HG02884 (cell line): ENCODE data around the gene GDF2.

Experiments used
- ATAC-seq: cut with Tn5 transposase; IDR thresholded peaks from one replicate; pipeline ENCODE4 v1.9.1; 2021; ENCODE audit warnings: mild to moderate bottlenecking, moderate library complexity; ENCODE audit not compliant: unreplicated experiment

The GDF2 gene

GRCh38 chr10:47331954-47332353, 9.7 kb downstream of the GDF2 start:
- no peak for ATAC-seq

GRCh38 chr10:47332371-47332770, 10.1 kb downstream of the GDF2 start:
- ATAC-seq = no peak

GRCh38 chr10:47332946-47333345, 10.7 kb downstream of the GDF2 start:
- no peak for ATAC-seq

GRCh38 chr10:47333532-47333931, 11.3 kb downstream of the GDF2 start:
- no peak for ATAC-seq

GRCh38 chr10:47334466-47335295, 12.4 kb downstream of the GDF2 start:
- no peak for ATAC-seq

GRCh38 chr10:47335906-47336305, 13.7 kb downstream of the GDF2 start:
- ATAC-seq = no peak

GRCh38 chr10:47336387-47337134, 14.3 kb downstream of the GDF2 start:
- no peak for ATAC-seq

- no peak for ATAC-seq
Measured at GRCh38 chr10:47337310-47337709, 15.1 kb downstream of the GDF2 start.

- ATAC-seq = no peak
Measured at GRCh38 chr10:47339186-47339735, 17.0 kb downstream of the GDF2 start.

- no peak for ATAC-seq
Measured at GRCh38 chr10:47339759-47340607, 17.7 kb downstream of the GDF2 start.

- no peak for ATAC-seq
Measured at GRCh38 chr10:47340608-47341170, 18.4 kb downstream of the GDF2 start.

- no peak for ATAC-seq
Measured at GRCh38 chr10:47344996-47345870, 23.0 kb downstream of the GDF2 start.

- no peak for ATAC-seq
Measured at GRCh38 chr10:47346581-47347302, 24.5 kb downstream of the GDF2 start.

- no peak for ATAC-seq
Measured at GRCh38 chr10:47347303-47347675, 25.0 kb downstream of the GDF2 start.

- no peak for ATAC-seq
Measured at GRCh38 chr10:47348138-47348651, 25.9 kb downstream of the GDF2 start, which contains the start of gene RBP3. Gene RBP3 (plus strand): TSS chr10:47348363. CDS start chr10:47348485, 122 bp downstream.

GRCh38 chr10:47348661-47349470, 26.6 kb downstream of the GDF2 start:
- ATAC-seq = no peak

GRCh38 chr10:47349516-47349915, 27.3 kb downstream of the GDF2 start:
- no peak for ATAC-seq

GRCh38 chr10:47349941-47350371, 27.7 kb downstream of the GDF2 start:
- no peak for ATAC-seq
